ENCODE measurements around the gene TRIM2. TPM values are rescaled to one million over a fixed set of nuclear protein-coding genes. Genes with fewer than 3 reads are reported as not detected.

The TRIM2 gene
- total RNA-seq, 6 donors from 2014 or later: 17.6 to 45.1 (median 30.2) TPM

GRCh38 chr4:153333874-153334273 lies 129.6 kb downstream of the TRIM2 start:
- TF ChIP-seq CTCF (IDR thresholded peaks at IDR 0.05): no peak
- no peak for TF ChIP-seq EP300 (IDR thresholded peaks at IDR 0.05)
- TF ChIP-seq POLR2A (IDR thresholded peaks at IDR 0.05): no peak
- no peak for TF ChIP-seq POLR2AphosphoS5 (IDR thresholded peaks at IDR 0.05)
- H3K9me3 ChIP-seq: no peaks in the 10 kb centered on the region
- DNase-seq: no peak
- H3K4me1 ChIP-seq: peaks cover 0 to 8% (median 2%) of the 10 kb centered on the region in 4 donors
- peaks cover 0 to under 1% (median 0%) of the 10 kb centered on the region in 4 donors for H3K36me3 ChIP-seq
- H3K4me3 ChIP-seq: no peak overlapping the region
- no peak for ATAC-seq (ENCODE audit: low FRiP score in 2 of 2)
- no peak overlapping the region for H3K27ac ChIP-seq
- no peaks in the 10 kb centered on the region for H3K27me3 ChIP-seq

GRCh38 chr4:153335665-153336064 lies 131.4 kb downstream of the TRIM2 start:
- Histone ChIP-seq H3K4me1 (peaks cover 0 to 8% (median 2%) of the 10 kb centered on the region in 4 donors), H3K9me3 (no peaks in the 10 kb centered on the region), H3K27me3 (no peaks in the 10 kb centered on the region), H3K27ac (no peak overlapping the region), H3K4me3 (no peak overlapping the region), H3K36me3 (no peaks in the 10 kb centered on the region)
- no peak for TF ChIP-seq POLR2A (IDR thresholded peaks at IDR 0.05)
- TF ChIP-seq CTCF (IDR thresholded peaks at IDR 0.05): no peak
- TF ChIP-seq EP300 (IDR thresholded peaks at IDR 0.05): no peak
- no peak for TF ChIP-seq POLR2AphosphoS5 (IDR thresholded peaks at IDR 0.05)
- DNase-seq: no peak
- ATAC-seq (ENCODE audit: low FRiP score in 2 of 2): no peak
- WGBS, 2 donors: 65 to 75% methylated on average over 4 of the region's 4 CpGs

- Histone ChIP-seq H3K9me3 (no peaks in the 10 kb centered on the region), H3K27ac (no peak overlapping the region), H3K27me3 (no peaks in the 10 kb centered on the region), H3K4me1 (peaks cover 6 to 16% (median 9%) of the 10 kb centered on the region in 4 donors), H3K4me3 (no peak overlapping the region), H3K36me3 (no peaks in the 10 kb centered on the region)
- DNase-seq: no peak
- WGBS, 2 donors: 73 to 79% methylated on average over 4 of the region's 4 CpGs
- no peak for ATAC-seq (ENCODE audit: low FRiP score in 2 of 2)
- TF ChIP-seq CTCF (IDR thresholded peaks at IDR 0.05): no peak
- TF ChIP-seq EP300 (IDR thresholded peaks at IDR 0.05): no peak
- TF ChIP-seq POLR2A (IDR thresholded peaks at IDR 0.05): no peak
- no peak for TF ChIP-seq POLR2AphosphoS5 (IDR thresholded peaks at IDR 0.05)
These were observed 133.4 kb downstream of the TRIM2 start for GRCh38 chr4:153337686-153338085.

GRCh38 chr4:153341575-153342090 lies 137.4 kb downstream of the TRIM2 start:
- WGBS, 2 donors: 32 to 43% methylated on average over 5 of the region's 5 CpGs
- Histone ChIP-seq H3K27me3 (no peaks in the 10 kb centered on the region), H3K9me3 (no peaks in the 10 kb centered on the region), H3K27ac (no peak overlapping the region), H3K36me3 (no peaks in the 10 kb centered on the region), H3K4me1 (peaks cover 12 to 35% (median 17%) of the 10 kb centered on the region in 4 donors), H3K4me3 (no peak overlapping the region)
- no peak for DNase-seq
- TF ChIP-seq CTCF (IDR thresholded peaks at IDR 0.05) (no peak), POLR2A (IDR thresholded peaks at IDR 0.05) (no peak), POLR2AphosphoS5 (IDR thresholded peaks at IDR 0.05) (no peak), EP300 (IDR thresholded peaks at IDR 0.05) (no peak)
- ATAC-seq (ENCODE audit: low FRiP score in 2 of 2): no peak

Measured in upper lobe of left lung (tissue), 6 donors.